Measurements from ENCODE around the gene TTC9C. TPM values are rescaled to one million over a fixed set of nuclear protein-coding genes. Genes with fewer than 3 reads are reported as not detected.

TTC9C gene
- total RNA-seq (2022; extraction: Qiagen RNA extraction), result 28.7 to 36.6 TPM (median 32.6 TPM) in 5 replicates

GRCh38 chr11:62728171-62728988, at the start of gene TTC9C:
TSS of gene TTC9C (plus strand) at chr11:62728486. CDS start at chr11:62728849, 363 bp downstream.

GRCh38 chr11:62678770-62679696, 49.3 kb upstream of the TTC9C start, which contains the start of gene UBXN1:
TSS of gene UBXN1 (minus strand) at chr11:62679073. CDS start at chr11:62678923, 150 bp downstream.

GRCh38 chr11:62689421-62690183, 38.7 kb upstream of the TTC9C start, which contains the start of gene LRRN4CL:
TSS of gene LRRN4CL (minus strand) at chr11:62689530. CDS start at chr11:62688508, 1,022 bp downstream.

GRCh38 chr11:62707277-62707861, 20.9 kb upstream of the TTC9C start, which contains the start of the genes BSCL2 and GNG3:
TSS of gene BSCL2 (minus strand) at chr11:62707424. CDS start at chr11:62707195, 229 bp downstream.
TSS of gene GNG3 (plus strand) at chr11:62707676. CDS start at chr11:62708296, 620 bp downstream.

GRCh38 chr11:62727165-62727871, 968 bp upstream of the TTC9C start, which contains the start of gene HNRNPUL2:
TSS of gene HNRNPUL2 (minus strand) at chr11:62727457. CDS start at chr11:62727156, 301 bp downstream.

GRCh38 chr11:62753736-62754603, 25.7 kb downstream of the TTC9C start, which contains the start of gene ZBTB3:
TSS of gene ZBTB3 (minus strand) at chr11:62754160. CDS start at chr11:62753664, 496 bp downstream.

GRCh38 chr11:62771144-62772021, 43.1 kb downstream of the TTC9C start, which contains the start of gene TAF6L:
TSS of gene TAF6L (plus strand) at chr11:62771396. CDS start at chr11:62775784, 4,388 bp downstream.

GRCh38 chr11:62787005-62787759, 58.9 kb downstream of the TTC9C start, which contains the start of gene TMEM179B:
TSS of gene TMEM179B (plus strand) at chr11:62787402. CDS start at chr11:62787432, 30 bp downstream.

Other genes starting within 250 kb of the TTC9C start
- 188 to 239 TPM (median 218 TPM) in 5 replicates for gene AHNAK, start 181.7 kb upstream of the TTC9C start, total RNA-seq (2022; extraction: Qiagen RNA extraction)
- gene EEF1G, start 154.6 kb upstream of the TTC9C start, total RNA-seq (2022; extraction: Qiagen RNA extraction), result 1,877 to 2,027 TPM (median 1,998 TPM) in 5 replicates
- 14.0 to 17.0 TPM (median 16.4 TPM) in 5 replicates for gene TUT1, start 137.0 kb upstream of the TTC9C start, total RNA-seq (2022; extraction: Qiagen RNA extraction)
- gene MTA2, start 126.6 kb upstream of the TTC9C start, total RNA-seq (2022; extraction: Qiagen RNA extraction), result 82.3 to 87.1 TPM (median 85.2 TPM) in 5 replicates
- gene EML3, start 115.7 kb upstream of the TTC9C start, total RNA-seq (2022; extraction: Qiagen RNA extraction), result 17.8 to 28.8 TPM (median 24.5 TPM) in 5 replicates
- gene ROM1, start 115.2 kb upstream of the TTC9C start, total RNA-seq (2022; extraction: Qiagen RNA extraction), result 3.3 to 5.0 TPM (median 3.6 TPM) in 5 replicates
- gene B3GAT3, start 106.5 kb upstream of the TTC9C start, total RNA-seq (2022; extraction: Qiagen RNA extraction), result 41.3 to 60.1 TPM (median 57.5 TPM) in 5 replicates
- 238 to 279 TPM (median 270 TPM) in 5 replicates for gene GANAB, start 81.9 kb upstream of the TTC9C start, total RNA-seq (2022; extraction: Qiagen RNA extraction)
- 16.8 to 22.4 TPM (median 21.7 TPM) in 5 replicates for gene INTS5, start 75.2 kb upstream of the TTC9C start, total RNA-seq (2022; extraction: Qiagen RNA extraction)
- 125 to 145 TPM (median 136 TPM) in 5 replicates for gene C11orf98, start 63.3 kb upstream of the TTC9C start, total RNA-seq (2022; extraction: Qiagen RNA extraction)
- 10.5 to 19.1 TPM (median 16.3 TPM) in 5 replicates for gene CSKMT, start 63.2 kb upstream of the TTC9C start, total RNA-seq (2022; extraction: Qiagen RNA extraction)
- gene UQCC3, start 56.8 kb upstream of the TTC9C start, total RNA-seq (2022; extraction: Qiagen RNA extraction), result 24.6 to 39.0 TPM (median 37.5 TPM) in 5 replicates
- 3.6 to 6.2 TPM (median 5.3 TPM) in 5 replicates for gene LBHD1, start 56.2 kb upstream of the TTC9C start, total RNA-seq (2022; extraction: Qiagen RNA extraction)
- 106 to 130 TPM (median 120 TPM) in 5 replicates for gene UBXN1, start 49.4 kb upstream of the TTC9C start, total RNA-seq (2022; extraction: Qiagen RNA extraction)
- 0.04 to 0.21 TPM (median 0.05 TPM) in 4 of 5 replicates, not detected in the other for gene LRRN4CL, start 39.0 kb upstream of the TTC9C start, total RNA-seq (2022; extraction: Qiagen RNA extraction)
- 60.0 to 87.1 TPM (median 74.6 TPM) in 5 replicates for gene BSCL2, start 21.1 kb upstream of the TTC9C start, total RNA-seq (2022; extraction: Qiagen RNA extraction)
- gene GNG3, start 20.8 kb upstream of the TTC9C start, total RNA-seq (2022; extraction: Qiagen RNA extraction), result not detected in 5 replicates
- gene HNRNPUL2, start 1.0 kb upstream of the TTC9C start, total RNA-seq (2022; extraction: Qiagen RNA extraction), result 37.2 to 44.0 TPM (median 41.2 TPM) in 5 replicates
- 1.1 to 1.9 TPM (median 1.6 TPM) in 5 replicates for gene ZBTB3, start 25.7 kb downstream of the TTC9C start, total RNA-seq (2022; extraction: Qiagen RNA extraction)
- 170 to 189 TPM (median 182 TPM) in 5 replicates for gene POLR2G, start 33.1 kb downstream of the TTC9C start, total RNA-seq (2022; extraction: Qiagen RNA extraction)
- gene TAF6L, start 42.9 kb downstream of the TTC9C start, total RNA-seq (2022; extraction: Qiagen RNA extraction), result 11.0 to 17.5 TPM (median 16.0 TPM) in 5 replicates
- 67.4 to 99.6 TPM (median 90.7 TPM) in 5 replicates for gene TMEM179B, start 58.9 kb downstream of the TTC9C start, total RNA-seq (2022; extraction: Qiagen RNA extraction)
- 18.0 to 32.7 TPM (median 32.4 TPM) in 5 replicates for gene TMEM223, start 63.5 kb downstream of the TTC9C start, total RNA-seq (2022; extraction: Qiagen RNA extraction)
- 45.8 to 57.7 TPM (median 52.5 TPM) in 5 replicates for gene NXF1, start 77.0 kb downstream of the TTC9C start, total RNA-seq (2022; extraction: Qiagen RNA extraction)
- gene STX5, start 103.6 kb downstream of the TTC9C start, total RNA-seq (2022; extraction: Qiagen RNA extraction), result 19.9 to 27.8 TPM (median 25.5 TPM) in 5 replicates
- gene TEX54, start 104.4 kb downstream of the TTC9C start, total RNA-seq (2022; extraction: Qiagen RNA extraction), result not detected in 5 replicates
- gene WDR74, start 111.1 kb downstream of the TTC9C start, total RNA-seq (2022; extraction: Qiagen RNA extraction), result 78.6 to 86.1 TPM (median 84.6 TPM) in 5 replicates
- 904 to 1,141 TPM (median 1,030 TPM) in 5 replicates for gene SLC3A2, start 152.4 kb downstream of the TTC9C start, total RNA-seq (2022; extraction: Qiagen RNA extraction)
- 0.02 to 0.16 TPM (median 0.03 TPM) in 4 of 5 replicates, not detected in the other for gene CHRM1, start 192.9 kb downstream of the TTC9C start, total RNA-seq (2022; extraction: Qiagen RNA extraction)

Measured in A549 treated with CORT108297 at 1 μM for 4 hours (cell line).